ENCODE measurements around the gene TMEM132C.

TMEM132C gene

GRCh38 chr12:128612150-128612850 lies 345.3 kb downstream of the TMEM132C start:
- DNase-seq (ENCODE audit: low spot score): no peak

- DNase-seq (ENCODE audit: low spot score): no peak
These were observed 347.0 kb downstream of the TMEM132C start for GRCh38 chr12:128613837-128614590.

GRCh38 chr12:128617304-128617833 lies 350.4 kb downstream of the TMEM132C start:
- DNase-seq (ENCODE audit: low spot score): no peak

GRCh38 chr12:128619263-128619662 lies 352.3 kb downstream of the TMEM132C start:
- peak; percentile 12 for DNase-seq (ENCODE audit: low spot score)

GRCh38 chr12:128621304-128621703 lies 354.3 kb downstream of the TMEM132C start:
- no peak for DNase-seq (ENCODE audit: low spot score)

- DNase-seq (ENCODE audit: low spot score): no peak
These were observed 356.8 kb downstream of the TMEM132C start for GRCh38 chr12:128623748-128624147.

GRCh38 chr12:128626808-128627320 lies 359.9 kb downstream of the TMEM132C start:
- peak; percentile 38 for DNase-seq (ENCODE audit: low spot score)

- DNase-seq (ENCODE audit: low spot score): peak; percentile 28
These were observed 360.7 kb downstream of the TMEM132C start for GRCh38 chr12:128627659-128628058.

- DNase-seq (ENCODE audit: low spot score): no peak
These were observed 363.0 kb downstream of the TMEM132C start for GRCh38 chr12:128629979-128630378.

- DNase-seq (ENCODE audit: low spot score): no peak
These were observed 371.0 kb downstream of the TMEM132C start for GRCh38 chr12:128637642-128638606.

- DNase-seq (ENCODE audit: low spot score): no peak
These were observed 372.1 kb downstream of the TMEM132C start for GRCh38 chr12:128639089-128639488.

- DNase-seq (ENCODE audit: low spot score): no peak
These were observed 376.2 kb downstream of the TMEM132C start for GRCh38 chr12:128643155-128643554.

GRCh38 chr12:128644664-128645296 lies 377.8 kb downstream of the TMEM132C start:
- DNase-seq (ENCODE audit: low spot score): no peak

- DNase-seq (ENCODE audit: low spot score): no peak
These were observed 382.9 kb downstream of the TMEM132C start for GRCh38 chr12:128649902-128650301.

- DNase-seq (ENCODE audit: low spot score): no peak
These were observed 385.3 kb downstream of the TMEM132C start for GRCh38 chr12:128652136-128652751.

- no peak for DNase-seq (ENCODE audit: low spot score)
These were observed 387.5 kb downstream of the TMEM132C start for GRCh38 chr12:128654468-128654867.

- no peak for DNase-seq (ENCODE audit: low spot score)
These were observed 390.4 kb downstream of the TMEM132C start for GRCh38 chr12:128657378-128657777.

GRCh38 chr12:128660532-128661225 lies 393.7 kb downstream of the TMEM132C start:
- DNase-seq (ENCODE audit: low spot score): no peak

- DNase-seq (ENCODE audit: low spot score): no peak
These were observed 394.2 kb downstream of the TMEM132C start for GRCh38 chr12:128661226-128661569.

GRCh38 chr12:128662101-128662500 lies 395.1 kb downstream of the TMEM132C start:
- no peak for DNase-seq (ENCODE audit: low spot score)

Data from left forelimb (tissue), 1 donor.